Upper lobe of right lung (tissue), 1 donor: ENCODE data around the gene UEVLD. TPM values are rescaled to one million over a fixed set of nuclear protein-coding genes. Genes with fewer than 3 reads are reported as not detected.

Experiments used
- ATAC-seq: fragments of 200-7000 bp; cut with Tn5 transposase; one replicate; pipeline ENCODE4 v1.9.1; 2020; ENCODE audit warnings: mild to moderate bottlenecking, moderate library complexity
- DNase-seq: peaks from one replicate; pipeline ENCODE4 v3.0.0-alpha.2; 2020
- H3K27ac ChIP-seq: fragments of 200-600 bp; one replicate; pipeline ENCODE4 v1.8.0; 2022
- H3K27me3 ChIP-seq: fragments of 200-600 bp; one replicate; pipeline ENCODE4 v1.8.0; 2022; ENCODE audit warnings: mild to moderate bottlenecking
- H3K36me3 ChIP-seq: fragments of 200-600 bp; one replicate; pipeline ENCODE4 v1.8.0; 2022
- H3K4me1 ChIP-seq: fragments of 200-600 bp; one replicate; pipeline ENCODE4 v1.8.0; 2022
- H3K4me3 ChIP-seq: fragments of 200-600 bp; one replicate; pipeline ENCODE4 v1.8.0; 2022; ENCODE audit warnings: mild to moderate bottlenecking
- H3K9me3 ChIP-seq: fragments of 200-600 bp; one replicate; pipeline ENCODE4 v1.8.0; 2022
- CTCF ChIP-seq: fragments of 200-600 bp; IDR thresholded peaks from one replicate; pipeline ENCODE4 v1.8.0; 2022; ENCODE audit warnings: antibody characterized with exemption
- intact Hi-C: fragments of 100-400 bp; cut with DNase I; formaldehyde crosslinking; loops from one replicate; pipeline ENCODE4 v1.11.0; 2022
- total RNA-seq: library from RNA; stranded (reverse); fragmentation: NEBNext Ultra II Directional; extraction: Animal tissue kit (Norgen Biotek cat#: 25700); gene quantifications from one replicate; pipeline ENCODE4 v1.2.1, GENCODE V29; 2021
- donor health status: DM: no; HTN: yes; CAD: no; lungs with severe emphysema.

Gene UEVLD
- total RNA-seq, 1 donor from 2014 or later, result 24.0 TPM

GRCh38 chr11:18614667-18615066 is 26.1 kb upstream of the UEVLD start:
- peaks cover 63% of the 10 kb centered on the region for H3K36me3 ChIP-seq
- no peak for TF ChIP-seq CTCF
- ATAC-seq (no peak), DNase-seq (no peak)
- intact Hi-C loops, result no loop called here
- no peak overlapping the region for H3K4me3 ChIP-seq
- H3K27ac ChIP-seq, result no peak overlapping the region
- no peaks in the 10 kb centered on the region for H3K27me3 ChIP-seq
- peaks cover 13% of the 10 kb centered on the region for H3K4me1 ChIP-seq
- H3K9me3 ChIP-seq, result no peaks in the 10 kb centered on the region

GRCh38 chr11:18612394-18612793 is 23.9 kb upstream of the UEVLD start:
- DNase-seq (no peak), ATAC-seq (no peak)
- TF ChIP-seq CTCF, result no peak
- Histone ChIP-seq H3K27me3 (no peaks in the 10 kb centered on the region), H3K4me3 (no peak overlapping the region), H3K36me3 (peaks cover 82% of the 10 kb centered on the region), H3K4me1 (no peaks in the 10 kb centered on the region), H3K27ac (no peak overlapping the region), H3K9me3 (no peaks in the 10 kb centered on the region)
- intact Hi-C loops, result no loop called here

GRCh38 chr11:18611196-18611595 is 22.7 kb upstream of the UEVLD start:
- Histone ChIP-seq H3K36me3 (peaks cover 87% of the 10 kb centered on the region), H3K4me1 (no peaks in the 10 kb centered on the region), H3K27me3 (no peaks in the 10 kb centered on the region), H3K4me3 (no peak overlapping the region), H3K27ac (no peak overlapping the region), H3K9me3 (no peaks in the 10 kb centered on the region)
- ATAC-seq (no peak), DNase-seq (no peak)
- intact Hi-C loops, result no loop called here
- TF ChIP-seq CTCF, result no peak

- Histone ChIP-seq H3K4me3 (no peak overlapping the region), H3K27me3 (no peaks in the 10 kb centered on the region), H3K4me1 (no peaks in the 10 kb centered on the region), H3K9me3 (no peaks in the 10 kb centered on the region), H3K27ac (no peak overlapping the region), H3K36me3 (peaks cover 64% of the 10 kb centered on the region)
- DNase-seq, result no peak
- no peak for TF ChIP-seq CTCF
- ATAC-seq, result no peak
- intact Hi-C loops, result no loop called here
These were observed 19.8 kb upstream of the UEVLD start for GRCh38 chr11:18608376-18608775.

GRCh38 chr11:18600915-18601569 is 12.5 kb upstream of the UEVLD start:
- Histone ChIP-seq H3K4me3 (no peak overlapping the region), H3K27ac (no peak overlapping the region), H3K27me3 (no peaks in the 10 kb centered on the region), H3K9me3 (no peaks in the 10 kb centered on the region), H3K36me3 (peaks cover 3% of the 10 kb centered on the region), H3K4me1 (no peaks in the 10 kb centered on the region)
- ATAC-seq, result no peak
- DNase-seq, result no peak
- intact Hi-C loops, result no loop called here
- no peak for TF ChIP-seq CTCF

GRCh38 chr11:18599739-18600230 is 11.3 kb upstream of the UEVLD start, which contains the start of gene MISFA:
MISFA (plus strand) TSS chr11:18599789; CDS start chr11:18599929, 140 bp downstream.
- TF ChIP-seq CTCF, result no peak
- H3K4me1 ChIP-seq, result no peaks in the 10 kb centered on the region
- no peaks in the 10 kb centered on the region for H3K27me3 ChIP-seq
- no peaks in the 10 kb centered on the region for H3K36me3 ChIP-seq
- H3K4me3 ChIP-seq, result no peak within 1 kb of the TSS
- ATAC-seq (no peak), DNase-seq (no peak)
- intact Hi-C loops, result no loop called here
- H3K27ac ChIP-seq, result no peak within 1 kb of the TSS
- H3K9me3 ChIP-seq, result no peaks in the 10 kb centered on the region
